ENCODE data around the gene EDEM2. TPM values are rescaled to one million over a fixed set of nuclear protein-coding genes. Genes with fewer than 3 reads are reported as not detected.

Gene EDEM2
- total and polyA plus RNA-seq, 2 of the 4 experiments (the other 2 are of a cell fraction): 19.0 to 27.4 TPM

GRCh38 chr20:35155936-35156335 lies 8.8 kb upstream of the EDEM2 start:
- Histone ChIP-seq H4K91ac (ENCODE audit: insufficient read depth, low read depth, low read length) (no peak overlapping the region), H3K9ac (ENCODE audit: low read depth, low read length) (no peak overlapping the region), H2AK5ac (ENCODE audit: low read depth, low read length) (no peak overlapping the region), H3K9me3 (ENCODE audit: control insufficient read depth, insufficient read depth, low read length) (no peaks in the 10 kb centered on the region), H3K4me1 (ENCODE audit: control insufficient read depth, insufficient read depth, low read length) (no peaks in the 10 kb centered on the region), H3K18ac (ENCODE audit: low read depth, low read length) (no peak overlapping the region), H3K79me1 (ENCODE audit: low read depth in 1 of 2, low read length in 2 of 2) (no peaks in the 10 kb centered on the region), H3K4ac (ENCODE audit: low read depth, low read length) (no peak overlapping the region), H3K27me3 (ENCODE audit: control insufficient read depth, insufficient read depth, low read length) (no peaks in the 10 kb centered on the region), H3K23ac (ENCODE audit: low read depth, low read length) (no peak overlapping the region), H2AK9ac (replicated peaks; ENCODE audit: low read depth, low read length, poor library complexity) (no peak overlapping the region), H3K4me3 (ENCODE audit: insufficient read depth, low read depth, low read length) (no peak overlapping the region), H3K56ac (ENCODE audit: extremely low read depth, insufficient read depth, low read length) (no peak overlapping the region), H3K4me2 (ENCODE audit: low read depth, low read length) (no peak overlapping the region), H2BK20ac (ENCODE audit: low read depth, low read length) (no peak overlapping the region), H3K14ac (replicated peaks; ENCODE audit: low read depth, low read length) (no peak overlapping the region), H4K8ac (ENCODE audit: low read depth in 2 of 2, low read length in 2 of 2) (no peak overlapping the region), H4K5ac (ENCODE audit: low read depth, low read length) (no peak overlapping the region), H2BK5ac (ENCODE audit: low read depth, low read length, poor library complexity, severe bottlenecking) (no peak overlapping the region), H4K20me1 (ENCODE audit: insufficient read depth, low read length) (no peaks in the 10 kb centered on the region), H2AFZ (replicated peaks; ENCODE audit: low read length, poor library complexity) (no peak overlapping the region), H3K9me1 (ENCODE audit: insufficient read depth, low read length) (no peaks in the 10 kb centered on the region), H3K27ac (ENCODE audit: insufficient read depth, low read length) (no peak overlapping the region), H2BK15ac (ENCODE audit: low read depth, low read length) (no peak overlapping the region), H3K36me3 (ENCODE audit: control insufficient read depth, insufficient read depth, low read length) (no peaks in the 10 kb centered on the region), H2BK120ac (ENCODE audit: low read depth, low read length) (no peak overlapping the region)
- no CpG with 5 or more reads among the region's 2 CpGs for WGBS, 2 experiments (ENCODE audit: extremely low coverage in 2 of 2, insufficient read length in 1 of 2)
- dilution Hi-C loops (cut with HindIII; ENCODE audit: low sequenced_read_pairs, unreplicated experiment): no loop called here
- CTCF ChIA-PET: no interaction called here
- DNase-seq (no peak), ATAC-seq (ENCODE audit: low read depth) (no peak)
- TF ChIP-seq CTCF (conservative IDR thresholded peaks at IDR 0.05; ENCODE audit: low read depth, low read length) (no peak), NFE2L2 (IDR thresholded peaks at IDR 0.05; ENCODE audit: low read depth, low read length) (no peak), BHLHE40 (IDR thresholded peaks at IDR 0.05; ENCODE audit: low read depth, low read length) (no peak), MXI1 (IDR thresholded peaks at IDR 0.05; ENCODE audit: borderline replicate concordance, low read depth, low read length) (no peak), RAD21 (IDR thresholded peaks at IDR 0.05; ENCODE audit: low read length) (no peak), CHD1 (IDR thresholded peaks at IDR 0.05; ENCODE audit: low read depth, low read length) (no peak), MAFK (IDR thresholded peaks at IDR 0.05; ENCODE audit: low read depth, low read length) (no peak), RFX5 (IDR thresholded peaks at IDR 0.05; ENCODE audit: low read depth, low read length) (no peak), RCOR1 (IDR thresholded peaks at IDR 0.05; ENCODE audit: insufficient replicate concordance, low read length) (no peak), SMC3 (IDR thresholded peaks at IDR 0.05; ENCODE audit: low read depth, low read length) (no peak)
- POLR2A ChIA-PET (ENCODE audit: unreplicated experiment): no interaction called here
- intact Hi-C loops (cut with micrococcal nuclease): no loop called here
- in situ Hi-C loops (cut with MboI; ENCODE audit: low sequenced_read_pairs): no loop called here
- no TSS peak for BruUV-seq (replicated peaks)

Measured in IMR-90 (cell line).